ENCODE measurements around the gene ARHGEF18. TPM values are rescaled to one million over a fixed set of nuclear protein-coding genes. Genes with fewer than 3 reads are reported as not detected.
A peak's percentile ranks its signal among the peaks of the same experiment; 100 is the strongest.

The ARHGEF18 gene
- total and polyA plus RNA-seq, 2 of the 13 experiments (the other 11 are each of a cell fraction or from before 2014, with no cell fraction given): 4.2 to 17.5 TPM

- TF ChIP-seq, protein P1, sequence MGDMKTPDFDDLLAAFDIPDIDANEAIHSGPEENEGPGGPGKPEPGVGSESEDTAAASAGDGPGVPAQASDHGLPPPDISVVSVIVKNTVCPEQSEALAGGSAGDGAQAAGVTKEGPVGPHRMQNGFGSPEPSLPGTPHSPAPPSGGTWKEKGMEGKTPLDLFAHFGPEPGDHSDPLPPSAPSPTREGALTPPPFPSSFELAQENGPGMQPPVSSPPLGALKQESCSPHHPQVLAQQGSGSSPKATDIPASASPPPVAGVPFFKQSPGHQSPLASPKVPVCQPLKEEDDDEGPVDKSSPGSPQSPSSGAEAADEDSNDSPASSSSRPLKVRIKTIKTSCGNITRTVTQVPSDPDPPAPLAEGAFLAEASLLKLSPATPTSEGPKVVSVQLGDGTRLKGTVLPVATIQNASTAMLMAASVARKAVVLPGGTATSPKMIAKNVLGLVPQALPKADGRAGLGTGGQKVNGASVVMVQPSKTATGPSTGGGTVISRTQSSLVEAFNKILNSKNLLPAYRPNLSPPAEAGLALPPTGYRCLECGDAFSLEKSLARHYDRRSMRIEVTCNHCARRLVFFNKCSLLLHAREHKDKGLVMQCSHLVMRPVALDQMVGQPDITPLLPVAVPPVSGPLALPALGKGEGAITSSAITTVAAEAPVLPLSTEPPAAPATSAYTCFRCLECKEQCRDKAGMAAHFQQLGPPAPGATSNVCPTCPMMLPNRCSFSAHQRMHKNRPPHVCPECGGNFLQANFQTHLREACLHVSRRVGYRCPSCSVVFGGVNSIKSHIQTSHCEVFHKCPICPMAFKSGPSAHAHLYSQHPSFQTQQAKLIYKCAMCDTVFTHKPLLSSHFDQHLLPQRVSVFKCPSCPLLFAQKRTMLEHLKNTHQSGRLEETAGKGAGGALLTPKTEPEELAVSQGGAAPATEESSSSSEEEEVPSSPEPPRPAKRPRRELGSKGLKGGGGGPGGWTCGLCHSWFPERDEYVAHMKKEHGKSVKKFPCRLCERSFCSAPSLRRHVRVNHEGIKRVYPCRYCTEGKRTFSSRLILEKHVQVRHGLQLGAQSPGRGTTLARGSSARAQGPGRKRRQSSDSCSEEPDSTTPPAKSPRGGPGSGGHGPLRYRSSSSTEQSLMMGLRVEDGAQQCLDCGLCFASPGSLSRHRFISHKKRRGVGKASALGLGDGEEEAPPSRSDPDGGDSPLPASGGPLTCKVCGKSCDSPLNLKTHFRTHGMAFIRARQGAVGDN (CRISPR knock-in tag; IDR thresholded peaks at IDR 0.05): no peak
- TF ChIP-seq ZNF597 (CRISPR knock-in tag; IDR thresholded peaks at IDR 0.05): no peak
- TF ChIP-seq HHEX (CRISPR knock-in tag; IDR thresholded peaks at IDR 0.05): no peak
- TF ChIP-seq ZFP62 (CRISPR knock-in tag; IDR thresholded peaks at IDR 0.05): no peak
- no peak for TF ChIP-seq KLF15 (CRISPR knock-in tag; IDR thresholded peaks at IDR 0.05; ENCODE audit: borderline replicate concordance)
- TF ChIP-seq SAP130 (CRISPR knock-in tag; IDR thresholded peaks at IDR 0.05; ENCODE audit: low read depth): peak; percentile 61
- TF ChIP-seq HNF1B (CRISPR knock-in tag; IDR thresholded peaks at IDR 0.05): no peak
- peak; percentile 81; the same call in 1 of the 2 replicates for TF ChIP-seq FOSL1 (CRISPR knock-in tag; IDR thresholded peaks at IDR 0.05; ENCODE audit: borderline replicate concordance)
- peak; percentile 51; the same call in 1 of the 2 replicates for TF ChIP-seq PAXIP1 (CRISPR knock-in tag; conservative IDR thresholded peaks at IDR 0.05)
- TF ChIP-seq SOX13 (IDR thresholded peaks at IDR 0.05): no peak
- TF ChIP-seq SOX13 (CRISPR knock-in tag; conservative IDR thresholded peaks at IDR 0.05 in 1 of 2, IDR thresholded peaks at IDR 0.05 in 1 of 2): peak in 1 of 2 experiments; percentile 34; a peak in 1 of 4 replicates
- TF ChIP-seq NR0B2 (CRISPR knock-in tag; IDR thresholded peaks at IDR 0.05): no peak
- TF ChIP-seq, protein P2, sequence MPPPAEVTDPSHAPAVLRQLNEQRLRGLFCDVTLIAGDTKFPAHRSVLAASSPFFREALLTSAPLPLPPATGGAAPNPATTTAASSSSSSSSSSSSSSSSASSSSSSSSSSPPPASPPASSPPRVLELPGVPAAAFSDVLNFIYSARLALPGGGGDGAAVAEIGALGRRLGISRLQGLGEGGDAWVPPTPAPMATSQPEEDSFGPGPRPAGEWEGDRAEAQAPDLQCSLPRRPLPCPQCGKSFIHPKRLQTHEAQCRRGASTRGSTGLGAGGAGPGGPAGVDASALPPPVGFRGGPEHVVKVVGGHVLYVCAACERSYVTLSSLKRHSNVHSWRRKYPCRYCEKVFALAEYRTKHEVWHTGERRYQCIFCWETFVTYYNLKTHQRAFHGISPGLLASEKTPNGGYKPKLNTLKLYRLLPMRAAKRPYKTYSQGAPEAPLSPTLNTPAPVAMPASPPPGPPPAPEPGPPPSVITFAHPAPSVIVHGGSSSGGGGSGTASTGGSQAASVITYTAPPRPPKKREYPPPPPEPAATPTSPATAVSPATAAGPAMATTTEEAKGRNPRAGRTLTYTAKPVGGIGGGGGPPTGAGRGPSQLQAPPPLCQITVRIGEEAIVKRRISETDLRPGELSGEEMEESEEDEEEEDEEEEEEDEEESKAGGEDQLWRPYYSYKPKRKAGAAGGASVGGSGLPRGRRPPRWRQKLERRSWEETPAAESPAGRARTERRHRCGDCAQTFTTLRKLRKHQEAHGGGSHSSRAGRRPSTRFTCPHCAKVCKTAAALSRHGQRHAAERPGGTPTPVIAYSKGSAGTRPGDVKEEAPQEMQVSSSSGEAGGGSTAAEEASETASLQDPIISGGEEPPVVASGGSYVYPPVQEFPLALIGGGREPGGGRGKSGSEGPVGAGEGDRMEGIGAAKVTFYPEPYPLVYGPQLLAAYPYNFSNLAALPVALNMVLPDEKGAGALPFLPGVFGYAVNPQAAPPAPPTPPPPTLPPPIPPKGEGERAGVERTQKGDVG (CRISPR knock-in tag; IDR thresholded peaks at IDR 0.05; ENCODE audit: borderline replicate concordance): no peak
- TF ChIP-seq ZNF282 (IDR thresholded peaks at IDR 0.05; ENCODE audit: partially characterized antibody): no peak
- TF ChIP-seq NFKB2 (CRISPR knock-in tag; IDR thresholded peaks at IDR 0.05; ENCODE audit: borderline replicate concordance): no peak
These were observed 42.5 kb downstream of the ARHGEF18 start (continued) for GRCh38 chr19:7391218-7391670.

Measured in HepG2 (cell line).